ENCODE results near the gene MIOX. TPM values are rescaled to one million over a fixed set of nuclear protein-coding genes. Genes with fewer than 3 reads are reported as not detected.

Gene MIOX
- total and polyA plus RNA-seq, 9 of the 15 experiments (the other 6 are each of a cell fraction or from before 2014, with no cell fraction given): 0.08 TPM; not detected in 8

- Histone ChIP-seq H3K36me3 (ENCODE audit: control insufficient read depth, insufficient read depth, low read length) (peaks cover 67% of the 10 kb centered on the region; the same call in 1 of the 3 replicates), H3K4me3 (no peak overlapping the region), H3K4me1 (replicated peaks in 1 of 2; ENCODE audit: control insufficient read depth in 2 of 2, insufficient read depth in 2 of 2, low read length in 2 of 2) (peaks cover 0 to 29% of the 10 kb centered on the region in 2 experiments; a peak in 2 of 5 replicates), H3K79me2 (ENCODE audit: control insufficient read depth, insufficient read depth, low read length) (no peaks in the 10 kb centered on the region), H2AFZ (ENCODE audit: low read depth, low read length) (no peak overlapping the region), H4K20me1 (replicated peaks; ENCODE audit: control insufficient read depth, insufficient read depth, low read length) (no peaks in the 10 kb centered on the region), H3K4me2 (ENCODE audit: insufficient read depth, low read length) (no peak overlapping the region), H3K9me3 (replicated peaks; ENCODE audit: control insufficient read depth, insufficient read depth, low read depth, low read length) (no peaks in the 10 kb centered on the region), H3K27ac (ENCODE audit: extremely low read depth, low read depth, low read length) (no peak overlapping the region), H3K9me1 (ENCODE audit: control insufficient read depth, insufficient read depth, low read length) (no peaks in the 10 kb centered on the region), H3K9ac (ENCODE audit: insufficient read depth in 1 of 2, low read depth in 2 of 2, low read length in 2 of 2) (no peak overlapping the region), H3K27me3 (ENCODE audit: control insufficient read depth in 2 of 2, insufficient read depth in 2 of 2, low read length in 2 of 2) (no peaks in the 10 kb centered on the region)
- ChIA-PET CTCF (ENCODE audit: low intra/inter-chr PET ratio) (no interaction called here), POLR2A (interaction anchor here (0.7 kb wide), 2 partner anchors 13 to 42 kb away, joined by 3 read pairs; no protein-coding TSS in a partner anchor)
- whole genome bisulfite sequencing (ENCODE audit: insufficient coverage, low coverage, missing lambda C conversion rate): 97% methylated on average over 6 of the region's 17 CpGs
- BruUV-seq (replicated peaks): no TSS peak
- no peak for ATAC-seq
- TF ChIP-seq ZNF175 (CRISPR knock-in tag; IDR thresholded peaks at IDR 0.05; ENCODE audit: low read depth) (no peak), POLR2G (IDR thresholded peaks at IDR 0.05; ENCODE audit: low read depth, low read length) (peak; percentile 33; the same call in 1 of the 2 replicates)
- DNase-seq (ENCODE audit: extremely low read depth in 1 of 4, low spot score in 3 of 4): no peak
- intact Hi-C loops (cut with micrococcal nuclease) (no loop called here), in situ Hi-C loops (cut with MboI) (no loop called here)
- FAIRE-seq: no peak
These were observed 45.1 kb upstream of the MIOX start for GRCh38 chr22:50441428-50441993.

GRCh38 chr22:50443197-50443596, 43.5 kb upstream of the MIOX start:
- 89% methylated on average over 5 of the region's 15 CpGs for WGBS (ENCODE audit: insufficient coverage, low coverage, missing lambda C conversion rate)
- Histone ChIP-seq H3K36me3 (ENCODE audit: control insufficient read depth, insufficient read depth, low read length) (peaks cover 74% of the 10 kb centered on the region; the same call in 1 of the 3 replicates), H3K9me1 (ENCODE audit: control insufficient read depth, insufficient read depth, low read length) (no peaks in the 10 kb centered on the region), H3K9ac (ENCODE audit: insufficient read depth in 1 of 2, low read depth in 2 of 2, low read length in 2 of 2) (no peak overlapping the region; a peak in 1 of 4 replicates), H3K27me3 (ENCODE audit: control insufficient read depth in 2 of 2, insufficient read depth in 2 of 2, low read length in 2 of 2) (no peaks in the 10 kb centered on the region), H3K4me3 (no peak overlapping the region), H3K9me3 (replicated peaks; ENCODE audit: control insufficient read depth, insufficient read depth, low read depth, low read length) (no peaks in the 10 kb centered on the region), H3K27ac (ENCODE audit: extremely low read depth, low read depth, low read length) (no peak overlapping the region), H3K79me2 (ENCODE audit: control insufficient read depth, insufficient read depth, low read length) (no peaks in the 10 kb centered on the region), H4K20me1 (replicated peaks; ENCODE audit: control insufficient read depth, insufficient read depth, low read length) (no peaks in the 10 kb centered on the region), H3K4me2 (ENCODE audit: insufficient read depth, low read length) (no peak overlapping the region), H2AFZ (ENCODE audit: low read depth, low read length) (no peak overlapping the region), H3K4me1 (replicated peaks in 1 of 2; ENCODE audit: control insufficient read depth in 2 of 2, insufficient read depth in 2 of 2, low read length in 2 of 2) (peaks cover 0 to 36% of the 10 kb centered on the region in 2 experiments; a peak in 2 of 5 replicates)
- in situ Hi-C loops (cut with MboI): no loop called here
- ChIA-PET POLR2A (interaction anchor here (0.7 to 1.1 kb wide), 2 partner anchors 12 to 19 kb away, joined by 3 read pairs; no protein-coding TSS in a partner anchor), CTCF (ENCODE audit: low intra/inter-chr PET ratio) (no interaction called here)
- DNase-seq (ENCODE audit: extremely low read depth in 1 of 4, low spot score in 3 of 4) (no peak), ATAC-seq (no peak), FAIRE-seq (no peak)
- peak; percentile 6; the same call in 1 of the 2 replicates for TF ChIP-seq POLR2G (IDR thresholded peaks at IDR 0.05; ENCODE audit: low read depth, low read length)
- TF ChIP-seq FIP1L1 (IDR thresholded peaks at IDR 0.05; ENCODE audit: low read depth, low read length, poor library complexity, severe bottlenecking): no peak
- no peak for TF ChIP-seq PTTG1 (tag; IDR thresholded peaks at IDR 0.05; ENCODE audit: low read depth)
- TF ChIP-seq SMAD3 (CRISPR knock-in tag; conservative IDR thresholded peaks at IDR 0.05): no peak
- no peak for TF ChIP-seq CREBBP (IDR thresholded peaks at IDR 0.05; ENCODE audit: low read depth, low read length)
- TF ChIP-seq NR3C1 (CRISPR knock-in tag; IDR thresholded peaks at IDR 0.05): no peak
- no TSS peak for BruUV-seq (replicated peaks)
- intact Hi-C loops (cut with micrococcal nuclease): no loop called here
